Neural cell (in vitro differentiated cells): ENCODE measurements around the gene OPA1. TPM values are rescaled to one million over a fixed set of nuclear protein-coding genes. Genes with fewer than 3 reads are reported as not detected.

Experiments used
- H2AFZ ChIP-seq: fragments of 200-600, 300-800 bp; sonication (generic), shearing (Covaris generic); 2 replicates; pipeline ENCODE4 v1.6.0; 2014; ENCODE audit warnings: low read depth, mild to moderate bottlenecking, antibody characterized with exemption, low read length, moderate library complexity
- H3F3A ChIP-seq: fragments of 200-600 bp; shearing (Covaris generic); 2 replicates; pipeline ENCODE4 v1.6.1; 2016; ENCODE audit warnings: mild to moderate bottlenecking, moderate library complexity, mixed read lengths, antibody characterized with exemption, low read length; ENCODE audit not compliant: insufficient read depth, poor library complexity, severe bottlenecking
- H3K27ac ChIP-seq: fragments of 200-600, 300-800 bp; sonication (generic), shearing (Covaris generic); 2 replicates; pipeline ENCODE4 v1.5.1; 2014; ENCODE audit warnings: mild to moderate bottlenecking, low read length, moderate library complexity
- H3K27me3 ChIP-seq: fragments of 300-800, 200-600 bp; sonication (generic), shearing (Covaris generic); 2 replicates; pipeline ENCODE4 v1.6.0; 2014; ENCODE audit warnings: mild to moderate bottlenecking, low read depth, low read length, moderate library complexity; ENCODE audit not compliant: insufficient read depth
- H3K36me3 ChIP-seq: fragments of 300-800, 200-600 bp; sonication (generic), shearing (Covaris generic); 2 replicates; pipeline ENCODE4 v1.5.1; 2014; ENCODE audit warnings: mild to moderate bottlenecking, antibody characterized with exemption, low read length, moderate library complexity; ENCODE audit not compliant: insufficient read depth
- H3K4me2 ChIP-seq: fragments of 300-800, 200-600 bp; sonication (generic), shearing (Covaris generic); 2 replicates; pipeline ENCODE4 v1.6.0; 2014; ENCODE audit warnings: mild to moderate bottlenecking, low read length
- H3K4me3 ChIP-seq: fragments of 300-800, 200-600 bp; sonication (generic), shearing (Covaris generic); 2 replicates; pipeline ENCODE4 v1.5.1; 2014; ENCODE audit warnings: mild to moderate bottlenecking, low read length, moderate library complexity
- H3K79me2 ChIP-seq: fragments of 200-600 bp; shearing (Covaris generic); replicated peaks from 2 replicates; pipeline ENCODE4 v1.6.0; 2014; ENCODE audit warnings: mild to moderate bottlenecking, low read length, moderate library complexity; ENCODE audit not compliant: insufficient read depth
- H3K9ac ChIP-seq: fragments of 300-800, 200-600 bp; sonication (generic), shearing (Covaris generic); 2 replicates; pipeline ENCODE4 v1.6.1; 2016; ENCODE audit warnings: mild to moderate bottlenecking, low read length, mixed read lengths
- H3K9me2 ChIP-seq: fragments of 200-600 bp; shearing (Covaris generic); 2 replicates; pipeline ENCODE4 v1.6.1; 2016; ENCODE audit warnings: mild to moderate bottlenecking, low read length, mixed read lengths; ENCODE audit not compliant: insufficient read depth
- H3K9me3 ChIP-seq: fragments of 200-600, 300-800 bp; sonication (generic), shearing (Covaris generic); 2 replicates; pipeline ENCODE4 v1.6.1; 2016; ENCODE audit warnings: mild to moderate bottlenecking, mixed run types, low read length, moderate library complexity, mixed read lengths
- H4K20me1 ChIP-seq: fragments of 200-600 bp; shearing (Covaris generic); 2 replicates; pipeline ENCODE4 v1.6.1; 2016; ENCODE audit warnings: mild to moderate bottlenecking, mixed run types; ENCODE audit not compliant: insufficient read depth
- CTCF ChIP-seq: fragments of 450-650 bp; IDR thresholded peaks from 2 replicates; pipeline ENCODE4 v1.5.1; 2014; ENCODE audit warnings: antibody characterized with exemption, mild to moderate bottlenecking, moderate library complexity; ENCODE audit not compliant: poor library complexity, severe bottlenecking
- EP300 ChIP-seq: fragments of 450-650 bp; conservative IDR thresholded peaks from 2 replicates; pipeline ENCODE4 v1.6.1; 2014; ENCODE audit warnings: antibody characterized with exemption, mild to moderate bottlenecking, moderate library complexity; ENCODE audit not compliant: poor library complexity, severe bottlenecking
- EZH2 ChIP-seq: fragments of 200-600, 300-800 bp; shearing (Covaris generic), sonication (generic); IDR thresholded peaks from 2 replicates; pipeline ENCODE4 v1.6.1; 2014; ENCODE audit warnings: antibody characterized with exemption, low read length, borderline replicate concordance, mild to moderate bottlenecking; ENCODE audit not compliant: insufficient read depth, poor library complexity, severe bottlenecking
- MXI1 ChIP-seq: fragments of 450-650 bp; conservative IDR thresholded peaks from 2 replicates; pipeline ENCODE4 v1.6.1; 2014; ENCODE audit warnings: antibody characterized with exemption, mild to moderate bottlenecking; ENCODE audit not compliant: poor library complexity, severe bottlenecking
- POLR2AphosphoS5 ChIP-seq: IDR thresholded peaks from 2 replicates; pipeline ENCODE4 v1.6.1; 2012
- RAD21 ChIP-seq: fragments of 450-650 bp; conservative IDR thresholded peaks from 2 replicates; pipeline ENCODE4 v1.6.1; 2014; ENCODE audit warnings: antibody characterized with exemption, mild to moderate bottlenecking, moderate library complexity
- REST ChIP-seq: IDR thresholded peaks from 2 replicates; pipeline ENCODE4 v1.6.1; 2012; ENCODE audit warnings: borderline replicate concordance
- SMC3 ChIP-seq: fragments of 450-650 bp; conservative IDR thresholded peaks from 2 replicates; pipeline ENCODE4 v1.6.1; 2014; ENCODE audit warnings: antibody characterized with exemption, mild to moderate bottlenecking, moderate library complexity; ENCODE audit not compliant: poor library complexity
- TAF1 ChIP-seq: IDR thresholded peaks from 2 replicates; pipeline ENCODE4 v1.6.1; 2012; ENCODE audit warnings: low read depth
- polyA plus RNA-seq: library from polyadenylated mRNA; depleted of rRNA; stranded (reverse); fragments of >200 nt; gene quantifications from 2 replicates; pipeline ENCODE4 v1.2.3, GENCODE V29; 2014

Gene OPA1
- polyA plus RNA-seq, 1 donor from 2014 or later, result 97.7 TPM

GRCh38 chr3:193648542-193649076 lies 55.6 kb downstream of the OPA1 start:
- Histone ChIP-seq H3K27ac (no peak overlapping the region), H3K79me2 (no peaks in the 10 kb centered on the region), H3K36me3 (peaks cover 4% of the 10 kb centered on the region), H3K4me3 (no peak overlapping the region), H3K27me3 (no peaks in the 10 kb centered on the region), H3K9me3 (no peaks in the 10 kb centered on the region), H3K9me2 (no peaks in the 10 kb centered on the region), H3K4me2 (no peak overlapping the region), H3F3A (no peaks in the 10 kb centered on the region), H3K9ac (no peak overlapping the region), H2AFZ (no peak overlapping the region), H4K20me1 (no peaks in the 10 kb centered on the region)
- TF ChIP-seq EP300 (no peak), REST (no peak), TAF1 (no peak), CTCF (no peak), POLR2AphosphoS5 (no peak), MXI1 (no peak), SMC3 (no peak), RAD21 (no peak), EZH2 (no peak)

GRCh38 chr3:193650585-193650984 lies 57.6 kb downstream of the OPA1 start:
- Histone ChIP-seq H2AFZ (no peak overlapping the region), H3K9ac (no peak overlapping the region), H3K9me2 (no peaks in the 10 kb centered on the region), H3F3A (no peaks in the 10 kb centered on the region), H4K20me1 (no peaks in the 10 kb centered on the region), H3K4me2 (no peak overlapping the region), H3K4me3 (no peak overlapping the region), H3K79me2 (no peaks in the 10 kb centered on the region), H3K9me3 (no peaks in the 10 kb centered on the region), H3K36me3 (peaks cover 4% of the 10 kb centered on the region), H3K27ac (no peak overlapping the region), H3K27me3 (no peaks in the 10 kb centered on the region)
- TF ChIP-seq RAD21, result no peak
- TF ChIP-seq EZH2, result no peak
- TF ChIP-seq TAF1, result no peak
- TF ChIP-seq MXI1, result no peak
- TF ChIP-seq CTCF, result no peak
- no peak for TF ChIP-seq REST
- TF ChIP-seq EP300, result no peak
- TF ChIP-seq SMC3, result no peak
- TF ChIP-seq POLR2AphosphoS5, result no peak
